GM21390 (cell line): ENCODE measurements around the gene ARPP21.
"Not testable (repeated sequence)": the region's sequence is repeated elsewhere in the genome, so short reads cannot be mapped to it uniquely, and the experiment has no call there.

Experiments
- ATAC-seq: cut with Tn5 transposase; IDR thresholded peaks from one replicate; pipeline ENCODE4 v1.9.1; 2021; ENCODE audit not compliant: unreplicated experiment

Gene ARPP21

GRCh38 chr3:35777065-35777464 lies 137.7 kb downstream of the ARPP21 start:
- ATAC-seq = no peak

GRCh38 chr3:35777563-35778554 lies 138.5 kb downstream of the ARPP21 start:
- no peak for ATAC-seq

GRCh38 chr3:35779611-35780010 lies 140.3 kb downstream of the ARPP21 start:
- no peak for ATAC-seq

- ATAC-seq = no peak
Measured at GRCh38 chr3:35780800-35781199, 141.5 kb downstream of the ARPP21 start.

- no peak for ATAC-seq
Measured at GRCh38 chr3:35781558-35781957, 142.2 kb downstream of the ARPP21 start.

- ATAC-seq = no peak
Measured at GRCh38 chr3:35782355-35782754, 143.0 kb downstream of the ARPP21 start.

GRCh38 chr3:35784169-35784568 lies 144.8 kb downstream of the ARPP21 start:
- ATAC-seq = no peak

GRCh38 chr3:35785234-35785888 lies 146.0 kb downstream of the ARPP21 start:
- ATAC-seq = no peak

GRCh38 chr3:35787936-35788335 lies 148.6 kb downstream of the ARPP21 start:
- ATAC-seq = no peak

- no peak for ATAC-seq
Measured at GRCh38 chr3:35789042-35789831, 149.9 kb downstream of the ARPP21 start.

GRCh38 chr3:35790764-35791163 lies 151.4 kb downstream of the ARPP21 start:
- no peak for ATAC-seq

- ATAC-seq = no peak
Measured at GRCh38 chr3:35793667-35794066, 154.3 kb downstream of the ARPP21 start.

GRCh38 chr3:35800960-35801459 lies 161.7 kb downstream of the ARPP21 start:
- no peak for ATAC-seq

- no peak for ATAC-seq
Measured at GRCh38 chr3:35814531-35814930, 175.2 kb downstream of the ARPP21 start.

GRCh38 chr3:35815796-35816195 lies 176.5 kb downstream of the ARPP21 start:
- ATAC-seq = not testable (repeated sequence)

GRCh38 chr3:35817216-35817615 lies 177.9 kb downstream of the ARPP21 start:
- no peak for ATAC-seq

- ATAC-seq = no peak
Measured at GRCh38 chr3:35832140-35832571, 192.8 kb downstream of the ARPP21 start.
